GM12864 (cell line): Measurements from ENCODE around the gene HMGA1.
"Not testable (repeated sequence)": the region's sequence is repeated elsewhere in the genome, so short reads cannot be mapped to it uniquely, and the experiment has no call there.

Source experiments
- DNase-seq: peaks from one replicate; pipeline ENCODE4 v3.0.0-alpha.2; 2011; ENCODE audit warnings: low read depth
- H3K4me3 ChIP-seq: 2 replicates; pipeline ENCODE4 v1.5.1; 2011; ENCODE audit warnings: mild to moderate bottlenecking, low read depth, low read length, control low read depth
- TF ChIP-seq, protein P1 (sequence below): IDR thresholded peaks from 2 replicates; pipeline ENCODE4 v1.5.1; 2011; ENCODE audit warnings: low read depth, mild to moderate bottlenecking, moderate library complexity, low read length, control low read depth, inconsistent platforms; ENCODE audit errors: missing control alignments

The HMGA1 gene

DNA sequence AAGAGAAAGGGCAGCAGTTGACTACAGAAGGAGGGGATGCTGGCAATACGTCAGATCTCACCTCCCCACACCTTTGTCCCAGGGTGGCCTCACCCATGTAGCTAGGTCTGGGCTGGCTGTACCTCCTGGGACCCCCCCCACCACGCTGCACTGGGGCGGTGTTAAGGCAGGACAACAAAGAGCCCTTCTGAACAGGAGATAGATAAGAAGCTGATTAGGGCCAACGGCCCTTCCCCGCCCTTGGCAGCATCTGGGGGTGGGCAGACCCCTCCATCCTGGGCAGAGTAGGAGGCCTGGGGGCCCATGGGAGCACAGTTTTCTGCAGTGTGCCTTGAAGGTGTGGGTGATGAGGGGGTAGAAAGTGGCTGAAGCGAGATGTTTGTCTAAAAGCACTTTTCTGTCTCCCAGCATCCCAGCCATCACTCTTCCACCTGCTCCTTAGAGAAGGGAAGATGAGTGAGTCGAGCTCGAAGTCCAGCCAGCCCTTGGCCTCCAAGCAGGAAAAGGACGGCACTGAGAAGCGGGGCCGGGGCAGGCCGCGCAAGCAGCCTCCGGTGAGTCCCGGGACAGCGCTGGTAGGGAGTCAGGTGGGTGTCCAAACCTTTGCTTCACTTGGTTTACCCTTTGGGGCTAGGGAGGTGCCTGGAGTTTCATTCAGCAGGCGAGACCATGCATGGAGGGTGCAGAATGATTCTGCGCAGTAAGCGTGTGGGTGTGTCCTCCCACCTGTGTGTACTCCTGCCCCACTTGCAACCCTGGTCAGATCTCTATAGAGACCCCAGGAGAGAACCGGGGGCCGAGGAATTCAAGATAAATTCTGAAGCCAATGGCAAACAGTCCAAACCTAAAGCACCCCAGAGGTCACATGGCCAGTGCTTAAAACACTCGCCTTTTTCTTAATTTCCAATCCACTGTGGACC, 3.9 kb downstream of the HMGA1 start:
- H3K4me3 ChIP-seq: no peak overlapping the region
- TF ChIP-seq, protein P1, sequence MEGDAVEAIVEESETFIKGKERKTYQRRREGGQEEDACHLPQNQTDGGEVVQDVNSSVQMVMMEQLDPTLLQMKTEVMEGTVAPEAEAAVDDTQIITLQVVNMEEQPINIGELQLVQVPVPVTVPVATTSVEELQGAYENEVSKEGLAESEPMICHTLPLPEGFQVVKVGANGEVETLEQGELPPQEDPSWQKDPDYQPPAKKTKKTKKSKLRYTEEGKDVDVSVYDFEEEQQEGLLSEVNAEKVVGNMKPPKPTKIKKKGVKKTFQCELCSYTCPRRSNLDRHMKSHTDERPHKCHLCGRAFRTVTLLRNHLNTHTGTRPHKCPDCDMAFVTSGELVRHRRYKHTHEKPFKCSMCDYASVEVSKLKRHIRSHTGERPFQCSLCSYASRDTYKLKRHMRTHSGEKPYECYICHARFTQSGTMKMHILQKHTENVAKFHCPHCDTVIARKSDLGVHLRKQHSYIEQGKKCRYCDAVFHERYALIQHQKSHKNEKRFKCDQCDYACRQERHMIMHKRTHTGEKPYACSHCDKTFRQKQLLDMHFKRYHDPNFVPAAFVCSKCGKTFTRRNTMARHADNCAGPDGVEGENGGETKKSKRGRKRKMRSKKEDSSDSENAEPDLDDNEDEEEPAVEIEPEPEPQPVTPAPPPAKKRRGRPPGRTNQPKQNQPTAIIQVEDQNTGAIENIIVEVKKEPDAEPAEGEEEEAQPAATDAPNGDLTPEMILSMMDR: no peak
- DNase-seq: no peak

DNA sequence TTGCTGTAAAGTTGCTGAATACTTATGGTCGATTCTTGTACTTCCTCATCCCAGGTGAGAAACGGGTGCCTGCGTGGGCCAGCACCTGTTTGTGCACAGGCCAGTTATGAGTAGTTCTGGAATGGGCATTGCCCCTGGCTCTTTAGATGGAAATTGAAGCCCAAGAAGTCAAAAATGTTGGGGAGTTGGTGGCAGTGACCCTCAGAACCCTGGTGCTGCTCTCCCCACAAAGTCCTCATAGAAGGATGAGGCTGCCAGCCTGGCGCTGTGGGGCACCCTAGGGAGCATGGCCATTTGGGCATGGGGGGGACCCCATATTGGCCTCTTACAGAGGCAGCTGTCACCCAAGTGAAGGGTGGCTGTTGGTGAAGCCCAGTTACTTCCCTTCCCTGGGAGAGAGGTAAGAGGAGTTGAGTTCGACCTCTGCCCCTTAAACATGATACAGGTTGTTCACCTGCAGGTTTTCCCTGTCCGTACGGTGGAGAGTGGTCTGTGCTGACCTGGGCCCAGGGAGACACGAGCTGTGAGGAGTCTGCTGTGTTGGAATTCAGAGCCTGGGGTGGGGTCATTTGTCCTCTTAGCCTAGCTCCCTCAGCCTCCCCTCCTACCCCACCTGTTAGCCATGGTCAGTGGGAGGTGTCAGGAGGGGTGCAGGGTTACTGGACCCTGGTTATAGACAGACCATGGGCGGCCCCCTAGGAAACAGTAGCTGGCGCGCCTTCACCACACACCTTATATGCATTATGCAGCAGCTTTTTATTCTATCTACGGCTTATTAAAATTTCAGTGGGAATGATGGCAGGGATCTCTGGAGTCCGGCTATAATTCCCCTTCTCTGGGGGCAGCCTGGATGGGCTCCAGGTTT, 4.9 kb downstream of the HMGA1 start:
- DNase-seq: no peak
- H3K4me3 ChIP-seq: no peak overlapping the region
- TF ChIP-seq, protein P1: no peak

DNA sequence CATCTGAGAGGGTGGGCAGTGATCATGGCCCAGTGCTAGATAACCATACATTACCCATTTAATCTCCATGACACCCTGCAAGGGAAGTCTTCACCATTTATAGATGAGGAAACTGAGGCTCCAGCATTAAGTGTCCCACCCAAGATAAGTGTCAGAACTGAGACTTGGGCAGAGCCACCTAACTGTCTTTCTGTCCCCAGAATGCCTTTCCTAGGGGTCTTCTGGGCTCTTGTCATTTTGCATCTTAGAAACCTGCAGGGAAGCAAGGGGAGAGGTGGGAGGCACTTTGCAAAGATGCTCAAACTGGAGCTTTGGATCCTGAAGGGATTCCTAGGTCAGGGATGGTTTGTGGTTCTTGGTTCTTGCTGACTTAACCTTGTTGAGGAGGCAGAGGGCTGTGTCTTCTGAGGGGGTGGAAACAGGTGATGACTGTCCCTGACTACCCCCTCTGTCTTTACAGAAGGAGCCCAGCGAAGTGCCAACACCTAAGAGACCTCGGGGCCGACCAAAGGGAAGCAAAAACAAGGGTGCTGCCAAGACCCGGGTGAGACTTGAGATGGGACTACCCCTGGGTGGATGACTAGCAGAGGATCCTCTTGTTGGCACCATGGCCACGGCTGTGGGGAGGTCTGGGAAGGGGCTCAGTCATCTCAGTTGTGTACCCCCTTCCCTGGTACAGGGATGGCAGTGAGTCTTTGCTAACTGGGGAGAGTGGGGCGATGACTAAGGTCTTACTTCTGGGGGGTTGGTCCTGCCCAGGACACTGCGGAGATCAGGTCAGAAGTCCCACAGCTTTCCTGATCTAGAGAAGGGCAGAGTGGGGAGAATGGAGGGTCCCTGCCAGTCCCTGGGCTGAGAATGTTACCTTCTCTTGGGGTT, 5.8 kb downstream of the HMGA1 start:
- H3K4me3 ChIP-seq: no peak overlapping the region

DNA sequence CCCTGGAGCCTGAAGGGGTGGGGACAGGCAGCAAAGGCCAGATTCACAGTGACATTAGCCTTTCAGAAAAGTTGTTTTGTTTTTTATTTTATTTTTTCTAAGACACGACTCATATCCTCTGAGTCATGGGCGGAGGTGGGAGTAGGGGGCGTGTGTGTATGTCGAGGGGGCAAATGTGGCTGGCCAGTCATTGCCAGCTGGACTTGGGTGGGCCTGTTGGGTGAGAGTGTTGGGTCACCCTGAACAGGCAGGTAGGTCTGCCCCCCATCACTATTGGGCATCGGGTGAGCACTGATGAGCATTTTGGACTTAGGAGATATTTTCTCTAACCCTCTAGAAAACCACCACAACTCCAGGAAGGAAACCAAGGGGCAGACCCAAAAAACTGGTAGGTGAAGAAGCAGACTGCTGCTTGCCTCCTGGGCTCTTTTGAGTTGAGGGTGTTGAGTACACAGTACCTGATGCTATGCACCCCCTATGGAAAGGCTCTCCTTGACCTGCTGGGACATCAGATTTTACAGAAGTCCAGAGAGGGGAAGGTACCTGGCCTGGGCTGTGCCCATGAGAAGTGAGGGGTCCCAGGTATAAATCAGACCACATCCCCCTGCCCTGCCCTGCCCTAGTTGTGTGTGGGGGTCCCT, 6.6 kb downstream of the HMGA1 start:
- TF ChIP-seq, protein P1: no peak
- no peak overlapping the region for H3K4me3 ChIP-seq
- DNase-seq: no peak

More for the DNA sequence above, 5.8 kb downstream of the HMGA1 start:
- TF ChIP-seq, protein P1: no peak
- no peak for DNase-seq

DNA sequence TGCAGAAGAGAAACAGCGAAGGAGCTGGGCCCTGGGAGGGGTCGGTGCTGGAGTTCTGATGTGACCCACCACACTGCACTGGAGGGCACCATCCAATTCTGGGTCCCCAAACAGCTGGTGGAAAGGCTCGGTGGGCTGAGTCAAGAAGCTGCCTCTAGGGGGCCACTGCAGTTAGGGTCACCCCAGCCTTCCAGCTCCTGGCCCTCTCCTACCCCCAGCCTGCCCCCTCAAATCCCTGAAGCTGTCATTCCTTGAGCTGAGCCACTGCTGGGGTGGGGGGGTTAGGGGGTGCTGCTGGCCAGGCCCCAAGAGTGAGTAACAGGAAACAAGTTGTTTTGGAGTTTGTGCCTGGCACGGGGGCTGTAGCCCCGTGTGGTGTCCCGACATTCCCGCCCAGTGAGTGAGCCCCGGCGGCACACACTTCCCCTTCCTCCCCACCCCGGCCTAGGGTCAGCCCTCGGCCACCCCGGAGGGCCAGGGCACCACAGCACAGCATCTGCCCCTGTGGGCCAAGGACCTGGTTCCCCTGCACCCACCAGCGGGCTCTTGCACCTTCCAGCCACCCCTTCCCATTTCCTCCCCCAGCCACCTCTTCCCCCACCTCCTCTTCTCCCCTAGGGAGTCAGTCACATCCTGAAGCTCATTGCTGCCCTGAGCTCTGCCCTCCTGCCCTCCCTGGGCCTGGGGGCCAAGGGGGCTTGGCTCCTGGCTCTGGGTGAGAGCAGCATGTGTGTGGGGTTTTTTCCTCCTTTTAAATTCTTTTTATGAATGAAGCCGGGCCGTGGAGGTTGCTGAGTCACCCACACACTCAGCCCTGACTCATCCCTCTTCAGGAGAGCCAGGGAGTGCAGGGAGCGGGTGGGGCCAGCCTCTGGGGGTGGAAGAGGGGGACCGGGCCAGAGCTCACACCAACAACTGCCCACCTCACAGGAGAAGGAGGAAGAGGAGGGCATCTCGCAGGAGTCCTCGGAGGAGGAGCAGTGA, 7.5 kb downstream of the HMGA1 start:
- no peak overlapping the region for H3K4me3 ChIP-seq
- DNase-seq: no peak

DNA sequence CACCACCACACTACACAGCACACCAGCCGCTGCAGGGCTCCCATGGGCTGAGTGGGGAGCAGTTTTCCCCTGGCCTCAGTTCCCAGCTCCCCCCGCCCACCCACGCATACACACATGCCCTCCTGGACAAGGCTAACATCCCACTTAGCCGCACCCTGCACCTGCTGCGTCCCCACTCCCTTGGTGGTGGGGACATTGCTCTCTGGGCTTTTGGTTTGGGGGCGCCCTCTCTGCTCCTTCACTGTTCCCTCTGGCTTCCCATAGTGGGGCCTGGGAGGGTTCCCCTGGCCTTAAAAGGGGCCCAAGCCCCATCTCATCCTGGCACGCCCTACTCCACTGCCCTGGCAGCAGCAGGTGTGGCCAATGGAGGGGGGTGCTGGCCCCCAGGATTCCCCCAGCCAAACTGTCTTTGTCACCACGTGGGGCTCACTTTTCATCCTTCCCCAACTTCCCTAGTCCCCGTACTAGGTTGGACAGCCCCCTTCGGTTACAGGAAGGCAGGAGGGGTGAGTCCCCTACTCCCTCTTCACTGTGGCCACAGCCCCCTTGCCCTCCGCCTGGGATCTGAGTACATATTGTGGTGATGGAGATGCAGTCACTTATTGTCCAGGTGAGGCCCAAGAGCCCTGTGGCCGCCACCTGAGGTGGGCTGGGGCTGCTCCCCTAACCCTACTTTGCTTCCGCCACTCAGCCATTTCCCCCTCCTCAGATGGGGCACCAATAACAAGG, 8.5 kb downstream of the HMGA1 start:
- H3K4me3 ChIP-seq, DNase-seq: not testable (repeated sequence)

More for the DNA sequence above, 7.5 kb downstream of the HMGA1 start:
- TF ChIP-seq, protein P1: peak; percentile 52

DNA sequence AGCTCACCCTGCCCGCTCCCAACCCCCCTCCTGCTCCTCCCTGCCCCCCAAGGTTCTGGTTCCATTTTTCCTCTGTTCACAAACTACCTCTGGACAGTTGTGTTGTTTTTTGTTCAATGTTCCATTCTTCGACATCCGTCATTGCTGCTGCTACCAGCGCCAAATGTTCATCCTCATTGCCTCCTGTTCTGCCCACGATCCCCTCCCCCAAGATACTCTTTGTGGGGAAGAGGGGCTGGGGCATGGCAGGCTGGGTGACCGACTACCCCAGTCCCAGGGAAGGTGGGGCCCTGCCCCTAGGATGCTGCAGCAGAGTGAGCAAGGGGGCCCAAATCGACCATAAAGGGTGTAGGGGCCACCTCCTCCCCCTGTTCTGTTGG, 9.1 kb downstream of the HMGA1 start:
- DNase-seq, H3K4me3 ChIP-seq: not testable (repeated sequence)
